Measurements from ENCODE around the gene NRXN3. TPM values are rescaled to one million over a fixed set of nuclear protein-coding genes. Genes with fewer than 3 reads are reported as not detected.

The NRXN3 gene
- total RNA-seq, 2 donors from 2014 or later = 1.6 to 1.9 TPM

DNA sequence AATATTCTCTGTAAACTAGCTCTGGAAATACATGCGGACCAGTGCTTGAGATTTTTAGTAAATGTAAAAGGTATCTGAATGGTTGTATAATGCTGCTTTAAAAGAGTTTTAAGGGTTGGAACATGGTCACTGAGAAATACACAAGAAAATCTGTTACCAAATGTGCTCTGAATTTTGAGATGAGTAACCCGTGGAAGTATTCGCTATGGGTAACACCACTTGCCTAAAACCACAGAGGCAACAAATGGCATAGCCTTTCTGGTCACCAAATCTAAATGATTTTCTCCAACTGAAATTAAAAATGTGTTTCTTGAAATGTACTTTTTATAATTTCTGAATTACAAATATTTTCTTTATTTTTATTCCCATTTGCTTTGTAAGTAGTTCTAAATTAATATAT, 1295.5 kb downstream of the NRXN3 start:
- ATAC-seq = no peak

DNA sequence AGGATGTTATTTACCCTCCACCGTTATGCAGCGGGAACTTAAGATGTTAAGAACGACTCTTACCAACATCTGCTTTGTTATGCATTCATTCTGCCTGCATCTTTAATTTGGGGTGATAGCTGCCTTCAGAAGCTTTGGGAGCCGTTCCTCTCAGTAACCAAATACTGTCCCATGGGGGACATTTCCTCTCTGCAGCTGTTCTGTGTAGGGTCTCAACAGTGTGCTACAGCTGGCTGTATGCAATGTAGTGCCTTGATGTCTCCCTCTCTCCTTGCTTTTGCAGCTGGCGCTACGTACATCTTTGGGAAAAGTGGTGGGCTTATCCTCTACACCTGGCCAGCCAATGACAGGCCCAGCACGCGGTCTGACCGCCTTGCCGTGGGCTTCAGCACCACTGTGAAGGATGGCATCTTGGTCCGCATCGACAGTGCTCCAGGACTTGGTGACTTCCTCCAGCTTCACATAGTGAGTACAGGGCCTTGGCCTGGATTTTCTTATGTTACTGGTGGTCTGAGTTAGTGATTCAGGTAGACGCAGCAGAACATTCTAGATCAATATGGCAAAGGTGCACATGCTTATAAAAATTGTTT, 1296.9 kb downstream of the NRXN3 start:
- DNase-seq (no peak), ATAC-seq (no peak)
- intact Hi-C loops (cut with DNase I) = no loop called here

More for the DNA sequence above, 1295.5 kb downstream of the NRXN3 start:
- no peak for DNase-seq
- intact Hi-C loops (cut with DNase I) = no loop called here

DNA sequence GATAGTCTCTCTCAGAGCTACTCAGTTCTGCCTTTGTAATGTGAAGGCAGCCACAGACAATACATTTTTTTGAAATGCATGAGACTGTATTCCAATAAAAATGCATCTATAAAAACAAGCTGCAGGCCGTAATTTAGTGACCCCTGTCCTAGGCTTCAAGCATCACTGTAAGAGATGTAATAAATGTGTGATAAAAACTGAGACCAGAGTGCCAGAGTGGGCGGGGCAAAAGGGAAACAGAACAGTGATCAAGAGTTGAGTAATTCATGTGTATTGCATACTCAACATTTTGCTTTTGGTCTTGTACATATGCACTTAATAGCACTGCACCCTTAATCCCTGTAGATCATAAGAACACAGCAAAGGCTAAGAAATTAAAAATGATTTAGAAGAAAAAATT, 1297.7 kb downstream of the NRXN3 start:
- ATAC-seq (no peak), DNase-seq (no peak)
- intact Hi-C loops (cut with DNase I) = no loop called here

DNA sequence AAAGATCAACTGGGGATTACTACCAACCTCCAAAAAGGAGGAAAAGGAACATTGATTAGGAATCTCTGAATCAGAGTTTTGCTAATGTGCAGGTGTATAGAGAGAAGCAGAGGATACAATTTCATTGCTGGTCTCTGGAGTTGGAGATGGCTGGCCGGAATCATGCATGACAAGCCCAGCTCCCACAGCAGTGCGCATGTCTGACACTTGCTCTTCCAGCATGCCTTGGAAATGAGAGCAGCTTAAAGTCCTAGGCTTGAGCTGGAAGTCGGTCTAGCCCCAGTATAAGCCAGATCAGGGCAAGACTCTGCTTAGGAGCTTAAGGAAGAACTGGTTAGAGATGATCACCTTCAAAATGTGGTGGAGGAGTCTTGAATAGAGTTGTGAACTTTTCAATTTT, 1298.3 kb downstream of the NRXN3 start:
- ATAC-seq (no peak), DNase-seq (no peak)
- intact Hi-C loops (cut with DNase I) = no loop called here

DNA sequence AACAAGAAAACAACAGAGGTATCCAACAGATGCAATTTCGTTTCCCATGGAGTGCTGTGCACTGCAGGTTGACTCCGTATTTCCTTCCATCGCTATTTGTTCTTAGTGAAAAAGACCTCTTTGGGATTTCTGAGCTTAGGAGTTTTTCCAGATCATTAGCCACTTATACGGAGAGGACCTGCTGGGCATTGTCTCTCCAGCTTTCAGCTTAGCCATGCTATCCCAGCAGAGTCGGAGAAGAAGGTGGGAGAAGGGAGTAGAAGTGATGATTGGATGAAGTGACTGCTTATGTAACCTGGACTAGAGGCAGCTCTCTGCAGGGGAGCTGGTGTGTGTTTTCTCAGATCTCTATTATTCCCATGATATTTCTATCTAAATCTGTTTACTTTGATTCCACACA, 1303.5 kb downstream of the NRXN3 start:
- no peak for DNase-seq
- intact Hi-C loops (cut with DNase I) = no loop called here
- ATAC-seq = no peak

DNA sequence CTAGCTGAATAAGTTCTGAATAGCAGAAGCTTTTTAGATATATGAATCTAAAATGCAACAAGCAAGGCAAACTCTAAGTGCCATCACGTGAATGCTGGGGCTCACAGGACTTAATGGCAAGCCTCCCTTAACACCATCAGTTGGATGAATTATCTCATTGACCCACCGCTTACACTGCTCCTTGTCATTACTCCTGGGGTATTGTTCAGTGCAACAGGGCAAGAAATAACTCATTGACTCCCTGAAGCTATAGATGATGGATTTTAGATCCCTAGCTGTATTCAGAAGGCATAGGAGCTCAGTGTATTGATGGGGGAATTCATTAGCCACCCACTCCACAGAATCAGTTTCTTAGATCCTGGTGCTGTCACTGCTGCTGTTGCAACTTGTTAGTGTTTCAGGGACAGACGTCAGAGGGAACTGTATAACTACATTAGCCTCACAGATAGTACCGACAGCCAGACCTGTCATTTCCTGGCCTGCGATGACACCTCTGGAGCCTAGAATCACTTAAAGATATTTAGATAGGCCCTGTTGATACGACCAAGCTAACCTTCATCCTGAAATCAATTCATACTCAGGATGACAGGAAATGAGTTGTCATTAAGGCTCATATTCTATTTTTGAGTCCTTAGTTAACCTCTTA, 1305.8 kb downstream of the NRXN3 start:
- no peak for ATAC-seq
- intact Hi-C loops (cut with DNase I) = no loop called here
- DNase-seq = no peak

DNA sequence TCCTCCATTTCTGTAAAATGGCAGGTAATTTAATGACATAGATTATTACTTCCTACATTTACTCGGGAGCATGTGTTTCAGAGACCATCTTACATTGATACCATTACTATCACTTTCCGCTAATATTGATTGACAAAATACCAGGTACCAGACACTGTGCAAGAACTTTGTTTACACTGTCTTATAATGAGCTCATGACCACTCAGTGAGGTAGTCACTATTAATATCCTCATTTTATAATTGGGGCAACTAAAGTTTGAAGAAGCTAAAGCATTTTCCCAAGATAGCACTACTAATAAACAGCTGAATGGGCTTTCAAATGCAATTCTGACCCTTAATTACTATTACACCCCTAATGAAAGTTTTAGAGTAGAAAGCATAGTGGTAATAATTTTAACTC, 1306.4 kb downstream of the NRXN3 start:
- intact Hi-C loops (cut with DNase I) = no loop called here
- no peak for DNase-seq
- ATAC-seq = no peak

DNA sequence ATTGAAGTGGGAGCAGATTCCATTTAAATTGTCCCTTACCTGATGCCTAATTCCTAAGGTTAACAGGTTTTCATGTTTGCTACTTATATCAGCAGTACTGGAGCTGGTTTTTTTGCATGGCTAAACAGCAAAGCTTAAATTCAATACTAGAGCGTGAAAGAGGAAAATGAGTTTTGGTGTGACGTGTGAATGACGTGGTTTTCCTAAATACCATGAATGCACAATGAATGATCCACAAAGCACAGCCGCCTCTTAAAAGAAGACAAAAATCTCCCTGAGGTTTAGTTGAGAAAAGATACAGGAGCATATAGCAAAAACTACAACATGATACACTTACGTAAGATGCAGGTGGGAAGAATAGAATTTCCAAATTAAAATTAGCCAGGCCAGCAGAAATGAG, 1310.0 kb downstream of the NRXN3 start:
- DNase-seq = no peak
- intact Hi-C loops (cut with DNase I) = no loop called here
- ATAC-seq = no peak

DNA sequence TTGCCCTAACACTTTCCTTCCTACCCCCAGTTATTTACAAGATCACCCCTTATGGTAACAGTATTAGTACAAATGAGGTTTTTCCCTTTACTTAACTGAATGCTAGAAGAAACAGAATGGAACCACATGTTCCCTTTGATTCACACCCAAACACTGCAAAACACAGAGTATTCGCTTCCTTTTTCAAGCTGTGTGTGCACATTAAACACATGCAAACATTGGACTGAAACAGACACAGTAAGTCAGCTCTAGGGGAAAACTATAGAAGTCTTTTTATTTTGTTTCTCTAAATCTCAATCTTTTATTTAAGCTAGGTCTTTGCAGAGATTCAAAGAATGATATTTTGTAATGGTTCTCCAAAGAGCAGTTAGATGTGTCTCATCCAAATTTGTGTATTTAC, 1312.7 kb downstream of the NRXN3 start:
- intact Hi-C loops (cut with DNase I) = no loop called here
- no peak for DNase-seq
- ATAC-seq = no peak

DNA sequence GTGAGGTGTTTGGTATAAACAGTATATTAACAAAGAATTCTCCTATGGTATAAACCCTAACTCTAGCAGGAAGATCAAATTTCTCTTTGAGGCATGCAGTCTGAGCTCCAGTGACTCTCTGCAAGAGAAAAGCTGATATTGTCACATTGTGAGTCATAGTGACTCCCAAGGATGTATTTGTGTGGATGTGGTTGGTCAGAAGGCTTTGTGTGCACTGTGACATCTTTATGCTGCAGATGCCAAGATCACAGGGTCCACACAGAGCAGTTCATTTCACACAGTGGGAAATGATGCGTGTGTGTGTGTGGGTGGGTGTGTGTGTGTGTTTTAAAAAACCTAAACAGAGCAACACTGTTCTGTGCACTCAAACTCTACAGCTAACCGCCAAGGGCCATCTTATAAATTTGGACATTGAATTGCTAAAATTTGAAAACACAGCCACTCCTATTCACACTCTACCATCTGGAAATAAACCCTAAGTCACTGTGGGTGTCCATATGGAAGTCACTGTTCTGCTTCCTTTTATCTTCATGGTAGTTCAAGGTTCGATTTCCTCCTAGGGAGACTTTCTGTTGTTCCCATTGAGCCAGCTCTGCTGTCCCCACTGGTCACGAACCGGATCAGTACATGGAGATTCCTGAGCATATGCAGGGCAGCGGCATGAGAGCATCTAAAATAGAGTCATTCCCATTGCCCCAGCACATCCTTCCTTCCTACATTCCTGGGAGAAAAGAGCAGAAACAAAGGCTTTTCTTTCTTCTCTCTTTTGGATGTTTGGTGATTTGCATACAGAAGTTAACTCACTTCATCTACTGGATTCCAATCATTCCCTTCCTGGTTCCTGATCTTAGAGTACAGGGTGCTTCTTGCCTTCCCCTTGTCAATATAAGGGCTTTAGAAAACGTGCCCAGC, 1313.6 kb downstream of the NRXN3 start:
- no peak for DNase-seq
- intact Hi-C loops (cut with DNase I) = no loop called here
- no peak for ATAC-seq

DNA sequence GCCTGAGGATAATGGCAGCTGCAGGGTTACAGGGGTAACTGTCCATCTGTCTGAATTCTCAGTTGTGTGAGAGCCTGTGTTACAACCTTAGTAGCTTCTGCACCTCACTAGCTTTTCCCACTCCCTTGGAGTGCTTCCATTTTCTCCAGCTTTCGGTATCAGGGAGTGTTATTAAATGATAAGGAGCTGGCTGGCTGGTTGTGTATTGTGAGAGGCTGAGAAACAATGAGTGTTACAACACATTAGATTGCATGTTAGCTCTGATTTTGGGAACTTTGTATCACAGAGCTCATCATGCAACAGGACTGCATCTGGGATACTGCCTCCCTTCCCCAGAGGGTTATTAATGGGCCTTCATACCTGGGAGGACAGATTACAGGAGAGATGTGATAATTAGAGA, 1317.5 kb downstream of the NRXN3 start:
- intact Hi-C loops (cut with DNase I) = no loop called here
- ATAC-seq = peak in 1 of 2 donors; percentile 30
- no peak for DNase-seq

DNA sequence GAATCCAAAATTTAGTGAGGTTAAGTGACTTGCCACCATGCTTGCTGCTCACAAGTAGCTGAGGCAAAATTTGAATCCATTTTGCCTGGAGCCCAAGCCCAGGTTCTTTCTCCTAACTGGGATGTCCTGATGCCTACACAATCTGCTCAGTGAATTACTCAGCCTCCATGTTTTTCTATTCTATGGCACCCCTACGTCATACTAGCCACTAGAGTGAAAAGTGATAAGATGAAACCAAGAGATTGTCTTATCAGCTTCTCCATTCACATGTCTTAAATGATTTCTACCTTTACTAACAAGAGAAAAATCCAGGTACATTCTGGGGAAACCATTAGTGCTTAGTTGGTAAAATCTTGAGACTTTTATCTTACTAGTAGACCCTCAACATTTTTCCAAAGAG, 1321.0 kb downstream of the NRXN3 start:
- no peak for DNase-seq
- intact Hi-C loops (cut with DNase I) = no loop called here
- no peak for ATAC-seq

DNA sequence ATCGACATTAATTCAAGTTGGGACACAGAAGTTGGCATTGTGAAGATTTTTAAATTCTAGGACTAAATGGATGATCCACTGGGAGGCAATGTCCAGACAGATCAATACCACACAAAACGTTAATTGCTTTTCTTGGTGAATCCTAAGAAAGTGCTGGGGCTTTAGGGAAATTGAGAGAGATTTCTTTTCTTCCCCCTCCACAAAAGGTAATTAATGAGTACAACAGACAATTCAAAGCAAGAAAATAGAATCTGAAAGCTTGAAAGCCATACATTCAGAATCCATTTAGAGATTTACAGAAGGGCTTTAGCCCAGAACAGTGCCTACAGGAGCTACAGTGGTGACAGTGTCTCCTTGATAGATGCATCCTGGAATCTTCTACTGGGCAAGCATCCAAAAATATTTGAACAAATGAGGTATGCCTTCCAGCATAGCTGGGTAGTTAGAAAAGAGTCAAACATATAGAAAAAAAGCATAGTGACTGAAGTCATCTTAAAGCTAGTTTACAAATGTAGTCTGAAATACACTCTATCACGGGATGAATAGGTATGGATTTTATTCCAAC, 1323.0 kb downstream of the NRXN3 start:
- no peak for DNase-seq
- ATAC-seq = no peak

DNA sequence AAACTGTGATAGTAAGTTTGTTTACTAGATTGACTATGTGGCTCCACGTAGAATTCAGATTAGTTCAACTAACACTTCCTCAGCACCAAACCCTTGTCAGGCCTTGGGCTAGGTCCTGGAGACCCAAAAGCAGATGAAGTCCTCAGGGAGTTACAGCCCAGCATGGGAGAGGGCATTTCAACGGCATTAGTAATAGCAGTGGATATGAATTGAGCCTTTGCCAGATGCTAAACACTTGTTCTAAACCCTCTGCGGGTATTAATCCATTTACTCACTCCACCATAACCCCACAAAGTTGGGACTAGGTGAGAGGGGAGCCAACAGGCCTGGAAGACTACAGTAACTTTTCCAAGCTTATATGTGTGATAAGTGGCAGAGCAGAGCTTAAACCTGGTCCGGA, 1326.5 kb downstream of the NRXN3 start:
- no peak for DNase-seq
- ATAC-seq = no peak
- intact Hi-C loops (cut with DNase I) = no loop called here

More for the DNA sequence above, 1323.0 kb downstream of the NRXN3 start:
- intact Hi-C loops (cut with DNase I) = no loop called here

DNA sequence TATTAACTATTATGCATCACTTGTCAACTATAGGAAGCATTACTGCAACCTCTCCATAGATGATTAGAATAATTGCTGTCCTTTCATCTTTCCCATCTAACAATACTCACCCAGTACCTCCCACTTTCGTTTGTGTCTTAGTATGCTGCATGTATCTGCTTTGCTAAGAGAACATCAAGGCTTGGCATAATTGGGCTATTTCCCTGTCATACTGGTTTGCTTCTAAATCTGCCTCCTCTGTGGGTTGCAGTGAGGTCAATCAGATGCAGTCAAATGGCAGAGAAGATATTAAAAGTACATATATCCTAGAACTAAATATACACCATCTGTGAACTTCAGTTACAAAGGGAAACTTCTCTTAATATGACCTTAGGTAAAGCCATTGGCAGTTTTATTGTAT, 1330.3 kb downstream of the NRXN3 start:
- intact Hi-C loops (cut with DNase I) = no loop called here
- no peak for ATAC-seq
- no peak for DNase-seq

DNA sequence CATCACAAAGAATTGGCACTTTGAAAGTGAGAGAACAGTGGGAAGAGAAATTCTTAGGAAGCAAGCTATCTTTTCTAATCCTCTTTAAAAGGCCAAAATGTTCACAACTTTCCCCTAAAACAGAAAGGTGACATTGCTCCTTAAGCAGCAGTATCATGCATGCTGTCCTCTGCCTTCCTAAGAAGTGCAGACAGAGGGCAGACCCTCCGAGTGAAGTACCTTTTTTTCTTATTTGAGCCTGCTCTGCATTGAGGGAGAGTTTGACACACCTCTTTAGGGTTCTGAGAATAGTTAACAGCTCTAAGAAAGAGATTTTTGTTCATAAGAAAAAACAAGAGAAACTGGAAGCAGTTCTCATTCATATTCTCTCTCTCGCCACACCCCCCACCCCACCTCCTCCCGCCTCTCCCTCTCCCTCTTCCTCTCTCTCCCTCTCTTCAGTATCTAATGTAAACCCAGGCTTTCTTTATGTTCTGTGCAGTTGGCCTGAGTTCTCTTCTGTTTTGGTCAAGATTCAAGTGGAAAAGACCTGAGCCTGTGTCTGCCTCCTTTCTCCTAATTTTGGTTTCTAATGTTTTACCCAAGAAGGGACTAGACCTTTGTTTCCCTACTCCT, 1332.1 kb downstream of the NRXN3 start:
- ATAC-seq (no peak), DNase-seq (no peak)
- intact Hi-C loops (cut with DNase I) = no loop called here

DNA sequence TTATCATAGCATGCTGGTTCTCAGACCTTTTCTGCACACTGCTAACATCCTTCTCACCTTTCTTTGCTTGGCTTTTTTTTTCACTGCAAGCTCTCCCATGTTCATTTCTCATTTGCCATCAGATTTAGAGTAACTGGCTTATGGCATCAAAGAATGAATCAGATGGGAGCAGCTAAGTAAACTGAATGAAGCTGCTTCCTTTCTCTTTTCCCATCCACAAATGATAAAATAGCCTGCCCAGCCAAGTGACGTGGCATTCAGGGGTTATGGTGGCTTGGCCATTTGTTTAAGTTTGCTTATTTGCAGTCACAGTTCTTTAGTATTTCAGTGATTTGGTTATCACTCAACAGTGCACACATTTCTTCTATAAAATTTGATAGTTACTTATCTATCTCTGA, 1332.6 kb downstream of the NRXN3 start:
- intact Hi-C loops (cut with DNase I) = no loop called here
- ATAC-seq (no peak), DNase-seq (no peak)

DNA sequence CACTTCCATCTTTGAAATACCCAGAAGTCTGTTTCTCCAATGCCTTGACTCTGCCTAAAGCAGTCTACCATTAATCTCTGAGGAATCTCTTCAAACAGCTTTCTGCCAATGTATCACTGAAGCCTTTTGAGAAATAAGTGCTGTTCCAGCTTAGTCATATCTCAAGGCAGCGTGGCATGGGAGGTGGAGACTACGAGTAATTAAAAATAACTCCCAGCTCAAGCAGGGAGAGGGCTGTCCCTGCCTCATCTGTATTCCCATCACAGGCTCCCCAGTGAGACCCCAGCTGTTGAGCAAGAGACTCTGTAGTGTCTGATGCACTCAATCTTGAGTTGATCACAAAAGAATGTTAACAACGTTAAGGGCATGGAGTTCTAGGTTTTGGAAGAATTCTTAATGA, 1340.5 kb downstream of the NRXN3 start:
- no peak for ATAC-seq
- intact Hi-C loops (cut with DNase I) = no loop called here
- no peak for DNase-seq

DNA sequence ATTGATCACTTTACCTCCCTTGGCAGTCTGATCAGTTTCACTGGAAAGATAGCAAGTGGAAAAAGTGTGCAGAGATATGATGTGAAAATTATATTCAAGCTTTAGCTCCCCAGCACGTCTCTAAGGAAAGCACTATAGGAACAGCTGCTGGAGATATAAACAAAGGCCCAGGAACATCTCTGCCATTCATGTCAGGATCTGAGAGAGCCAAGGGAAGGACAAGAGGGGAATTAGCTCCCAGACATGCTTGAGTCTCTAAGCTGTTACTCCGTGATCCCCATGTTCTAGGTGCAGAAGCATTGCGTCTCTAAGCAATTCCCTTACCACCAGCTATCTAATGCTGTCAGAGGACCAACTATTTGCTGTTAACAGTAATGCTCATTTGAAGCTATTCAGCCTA, 1341.0 kb downstream of the NRXN3 start:
- no peak for DNase-seq
- intact Hi-C loops (cut with DNase I) = no loop called here
- ATAC-seq = no peak

DNA sequence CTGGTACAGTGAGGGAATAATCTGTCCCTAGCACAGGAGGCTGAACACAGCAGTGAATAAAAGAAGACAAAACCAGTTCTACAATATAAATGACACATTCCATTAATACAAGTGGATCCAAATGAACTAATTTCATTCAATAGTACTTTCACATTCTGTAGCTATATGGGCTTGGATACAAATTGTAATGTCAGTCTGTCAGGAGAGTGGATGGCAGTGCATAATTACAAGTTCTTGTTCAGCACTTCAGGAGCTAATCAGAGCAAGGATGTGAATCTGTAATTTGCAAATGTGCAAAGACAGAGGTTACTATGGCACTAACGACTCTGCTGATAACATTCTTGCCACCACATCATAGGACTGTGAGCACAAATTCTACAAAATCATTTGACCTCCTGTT, 1343.3 kb downstream of the NRXN3 start:
- ATAC-seq = no peak
- intact Hi-C loops (cut with DNase I) = no loop called here

More for the DNA sequence above, 1343.3 kb downstream of the NRXN3 start:
- DNase-seq = no peak
